Ascending aorta (tissue), 2 donors: ENCODE measurements around the gene RANBP3. TPM values are rescaled to one million over a fixed set of nuclear protein-coding genes. Genes with fewer than 3 reads are reported as not detected.

Experiments used
- DNase-seq, 2 donors: peaks; one replicate each; pipeline ENCODE4 v3.0.0-alpha.2; 2019; ENCODE audit warnings: low spot score in 2 of 2
- H3K27ac ChIP-seq, 2 donors: fragments of 200-600 bp; sonication (generic); one replicate each; pipeline ENCODE4 v1.5.1; 2016 to 2017; ENCODE audit warnings: mild to moderate bottlenecking in 1 of 2
- H3K27me3 ChIP-seq: fragments of 200-600 bp; sonication (generic); one replicate; pipeline ENCODE4 v1.5.1; 2017
- H3K36me3 ChIP-seq, 2 donors: fragments of 200-600 bp; sonication (generic); one replicate each; pipeline ENCODE4 v1.5.1; 2016
- H3K4me1 ChIP-seq, 2 donors: fragments of 200-600 bp; sonication (generic); one replicate each; pipeline ENCODE4 v1.5.1; 2016 to 2017; ENCODE audit warnings: mild to moderate bottlenecking in 1 of 2
- H3K4me3 ChIP-seq, 2 donors: fragments of 200-600 bp; sonication (generic); one replicate each; pipeline ENCODE4 v1.5.1; 2016 to 2017; ENCODE audit warnings: mild to moderate bottlenecking in 1 of 2
- H3K9me3 ChIP-seq, 2 donors: fragments of 200-600 bp; sonication (generic); one replicate each; pipeline ENCODE4 v1.5.1; 2016
- CTCF ChIP-seq, 3 experiments: fragments of 200-600 bp in 2 of 3; fragments of 450-650 bp in 1 of 3; sonication (generic) in 2 of 3; IDR thresholded peaks; one replicate each; pipeline ENCODE4 v1.5.1; 2016 to 2019; ENCODE audit warnings: antibody characterized with exemption in 3 of 3, mild to moderate bottlenecking in 1 of 3, moderate library complexity in 1 of 3
- intact Hi-C: fragments of 100-400 bp; cut with DNase I; formaldehyde crosslinking; loops from one replicate; pipeline ENCODE4 v1.15.1; 2023
- total RNA-seq: library from RNA; depleted of rRNA; stranded (reverse); fragments of >200 nt; gene quantifications from one replicate; pipeline ENCODE4 v1.1.0, GENCODE V29; 2016

RANBP3 gene
- total RNA-seq, 1 donor from 2014 or later, result 48.0 TPM

- Histone ChIP-seq H3K4me1 (peaks cover 8 to 27% of the 10 kb centered on the region in 2 donors), H3K36me3 (peaks cover 19% of the 10 kb centered on the region in 2 donors), H3K27me3 (no peaks in the 10 kb centered on the region), H3K27ac (peak overlapping the region; percentile 17 to 62), H3K4me3 (no peak overlapping the region), H3K9me3 (no peaks in the 10 kb centered on the region)
- no peak for TF ChIP-seq CTCF (IDR thresholded peaks at IDR 0.05)
- intact Hi-C loops, result no loop called here
- no peak for DNase-seq
Observed at GRCh38 chr19:5895409-5895808, 82.5 kb downstream of the RANBP3 start.

GRCh38 chr19:5894704-5895349 lies 83.1 kb downstream of the RANBP3 start:
- H3K4me1 ChIP-seq, result peaks cover 8 to 27% of the 10 kb centered on the region in 2 donors
- peaks cover 19% of the 10 kb centered on the region in 2 donors for H3K36me3 ChIP-seq
- no peaks in the 10 kb centered on the region for H3K9me3 ChIP-seq
- H3K27ac ChIP-seq, result peak overlapping the region; percentile 61 to 62
- intact Hi-C loops, result no loop called here
- TF ChIP-seq CTCF (IDR thresholded peaks at IDR 0.05), result no peak
- peak overlapping the region; percentile 12 to 14 for H3K4me3 ChIP-seq
- DNase-seq, result no peak
- H3K27me3 ChIP-seq, result no peaks in the 10 kb centered on the region

- intact Hi-C loops, result no loop called here
- Histone ChIP-seq H3K27ac (peak overlapping the region; percentile 61 to 62), H3K36me3 (peaks cover 19% of the 10 kb centered on the region in 2 donors), H3K9me3 (no peaks in the 10 kb centered on the region), H3K4me1 (peaks cover 8 to 27% of the 10 kb centered on the region in 2 donors), H3K27me3 (no peaks in the 10 kb centered on the region), H3K4me3 (peak overlapping the region; percentile 12 to 14)
- peak in 1 of 2 donors; percentile 76 for DNase-seq
- TF ChIP-seq CTCF (IDR thresholded peaks at IDR 0.05), result no peak
Observed at GRCh38 chr19:5893907-5894703, 83.8 kb downstream of the RANBP3 start.

GRCh38 chr19:5893296-5893903 lies 84.5 kb downstream of the RANBP3 start:
- no peak for DNase-seq
- TF ChIP-seq CTCF (IDR thresholded peaks at IDR 0.05), result no peak
- peak overlapping the region in 1 of 2 donors; percentile 2 for H3K4me3 ChIP-seq
- H3K36me3 ChIP-seq, result peaks cover 19% of the 10 kb centered on the region in 2 donors
- no peaks in the 10 kb centered on the region for H3K27me3 ChIP-seq
- no peaks in the 10 kb centered on the region for H3K9me3 ChIP-seq
- peaks cover 8 to 27% of the 10 kb centered on the region in 2 donors for H3K4me1 ChIP-seq
- intact Hi-C loops, result no loop called here
- H3K27ac ChIP-seq, result peak overlapping the region; percentile 17 to 62

- TF ChIP-seq CTCF (IDR thresholded peaks at IDR 0.05), result no peak
- Histone ChIP-seq H3K4me1 (peaks cover 8 to 27% of the 10 kb centered on the region in 2 donors), H3K36me3 (peaks cover 19% of the 10 kb centered on the region in 2 donors), H3K27ac (no peak overlapping the region), H3K27me3 (no peaks in the 10 kb centered on the region), H3K9me3 (no peaks in the 10 kb centered on the region), H3K4me3 (no peak overlapping the region)
- no peak for DNase-seq
- intact Hi-C loops, result no loop called here
Observed at GRCh38 chr19:5892772-5893275, 85.1 kb downstream of the RANBP3 start.
